ENCODE measurements around the gene KIAA1671.
"Not testable (repeated sequence)": the region's sequence is repeated elsewhere in the genome, so short reads cannot be mapped to it uniquely, and the experiment has no call there.

Gene KIAA1671

DNA sequence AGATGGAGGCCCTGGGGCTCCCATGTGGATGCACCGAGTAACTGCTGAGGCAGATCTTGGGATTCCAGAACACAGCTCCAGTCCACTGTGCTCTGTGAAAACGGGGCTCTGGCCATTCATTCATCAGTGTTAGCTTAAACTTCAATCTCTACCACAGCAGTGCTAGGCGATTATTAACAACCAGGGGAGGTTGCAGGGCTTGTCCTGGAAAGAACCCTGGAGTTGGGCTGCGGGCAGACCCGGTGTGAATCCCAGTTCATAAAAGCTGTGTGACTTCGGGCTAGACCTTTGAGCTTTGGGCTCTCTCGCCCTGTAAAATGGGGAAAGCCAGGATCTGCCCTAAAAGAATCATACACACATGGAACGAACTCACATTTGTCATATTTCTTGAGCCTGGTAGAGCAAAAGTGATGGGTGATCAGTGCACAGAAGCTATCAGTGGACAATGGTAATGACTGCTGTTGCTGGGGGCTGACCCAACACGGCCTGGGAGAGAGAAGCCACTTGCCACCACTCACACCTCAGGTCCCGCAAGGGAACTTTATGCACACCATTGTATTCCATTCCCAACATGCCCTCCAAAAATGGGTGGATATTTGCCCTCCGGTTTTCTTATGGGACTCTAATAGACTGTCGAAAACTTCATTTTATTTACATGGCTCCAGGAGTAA, 231.6 kb downstream of the KIAA1671 start:
- H3K4me3 Mint-ChIP-seq: no peak overlapping the region
- no peaks in the 10 kb centered on the region for H3K4me1 Mint-ChIP-seq
- peaks cover 10% of the 10 kb centered on the region for H3K36me3 Mint-ChIP-seq
- no peaks in the 10 kb centered on the region for H3K27me3 Mint-ChIP-seq
- no peaks in the 10 kb centered on the region for H3K9me3 Mint-ChIP-seq
- no peak overlapping the region for H3K27ac Mint-ChIP-seq

DNA sequence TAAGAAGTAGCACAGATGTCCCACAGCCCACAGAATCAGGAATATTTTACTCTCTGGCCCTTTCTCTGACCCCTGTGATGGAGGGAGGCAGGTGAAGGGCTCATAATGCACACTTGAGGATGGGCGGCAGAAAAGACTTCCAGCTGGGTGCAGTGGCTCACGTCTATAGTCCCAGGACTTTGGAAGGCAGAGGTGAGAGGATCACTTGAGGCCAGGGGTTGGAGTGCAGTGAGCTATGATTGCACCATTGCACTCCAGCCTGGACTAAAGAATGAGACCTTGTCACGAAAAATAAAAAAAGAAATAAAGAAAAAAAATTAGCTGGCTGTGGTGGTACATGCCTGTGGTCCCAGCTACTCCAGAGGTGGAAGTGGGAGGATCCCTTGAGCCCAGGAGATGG, 233.6 kb downstream of the KIAA1671 start:
- Mint-ChIP-seq H3K36me3 (peaks cover 4% of the 10 kb centered on the region), H3K4me1 (no peaks in the 10 kb centered on the region), H3K4me3 (no peak overlapping the region), H3K9me3 (no peaks in the 10 kb centered on the region), H3K27me3 (no peaks in the 10 kb centered on the region), H3K27ac (no peak overlapping the region)

DNA sequence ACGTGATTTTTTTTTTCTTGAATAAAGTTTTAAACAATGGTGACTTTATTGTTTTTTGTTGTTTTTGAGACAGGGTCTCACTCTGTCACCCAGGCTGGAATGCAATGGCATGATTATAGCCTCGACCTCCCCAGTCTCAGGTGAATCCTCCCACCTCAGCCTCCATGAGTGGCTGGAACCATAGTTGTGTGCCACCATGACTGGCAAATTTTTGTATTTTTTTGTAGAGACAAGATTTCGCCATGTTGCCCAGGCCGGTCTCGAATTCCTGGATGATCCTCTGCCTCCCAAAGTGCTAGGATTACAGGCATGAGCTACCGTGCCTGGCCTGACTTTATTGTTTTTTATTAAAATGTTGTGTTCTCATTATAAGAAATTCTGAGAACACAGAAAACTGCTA, 235.0 kb downstream of the KIAA1671 start:
- Mint-ChIP-seq H3K36me3 (peaks cover 3% of the 10 kb centered on the region), H3K9me3 (no peaks in the 10 kb centered on the region), H3K27ac (no peak overlapping the region), H3K27me3 (no peaks in the 10 kb centered on the region), H3K4me3 (no peak overlapping the region), H3K4me1 (no peaks in the 10 kb centered on the region)

DNA sequence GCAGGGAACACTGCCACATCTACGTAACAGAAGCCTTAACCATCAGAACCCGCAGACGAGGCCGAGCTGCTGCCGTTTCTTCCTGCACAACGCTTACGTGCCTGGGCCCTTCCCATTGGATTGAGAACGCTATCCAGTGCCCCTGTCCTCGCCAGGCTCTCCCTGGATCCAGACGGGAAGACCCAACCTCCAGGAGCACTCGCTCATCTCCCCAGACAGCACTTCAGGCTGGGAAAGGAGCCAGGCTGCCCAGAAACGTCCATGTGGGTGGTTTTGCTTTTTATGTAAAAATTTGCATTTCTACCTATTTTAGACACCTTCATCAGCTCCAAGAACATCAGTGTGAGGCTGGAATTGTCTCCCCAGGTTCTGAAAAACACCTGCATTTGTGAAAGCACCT, 239.9 kb downstream of the KIAA1671 start:
- H3K36me3 Mint-ChIP-seq: peaks cover 4% of the 10 kb centered on the region
- no peaks in the 10 kb centered on the region for H3K27me3 Mint-ChIP-seq
- H3K9me3 Mint-ChIP-seq: no peaks in the 10 kb centered on the region
- no peaks in the 10 kb centered on the region for H3K4me1 Mint-ChIP-seq
- no peak overlapping the region for H3K4me3 Mint-ChIP-seq
- H3K27ac Mint-ChIP-seq: no peak overlapping the region

DNA sequence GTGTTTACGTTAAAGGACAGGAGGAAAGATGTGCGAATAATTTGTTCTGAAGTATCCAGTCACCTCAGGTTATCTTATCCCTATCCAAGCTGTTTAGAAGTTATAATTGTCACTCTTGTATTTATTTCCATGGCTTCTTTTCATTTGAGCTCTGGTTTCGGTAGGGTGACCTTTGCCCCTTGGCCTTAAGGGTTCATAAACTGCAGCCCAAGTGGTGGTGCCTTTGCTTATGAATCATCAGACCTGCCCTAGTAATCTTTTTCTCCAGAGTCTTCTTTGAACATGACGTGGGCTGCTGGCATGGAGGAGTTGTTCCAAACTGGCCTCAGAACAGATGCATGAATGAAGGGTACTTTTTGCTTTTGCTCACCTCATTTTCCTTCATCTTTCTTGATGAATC, 240.6 kb downstream of the KIAA1671 start:
- Mint-ChIP-seq H3K9me3 (no peaks in the 10 kb centered on the region), H3K4me1 (no peaks in the 10 kb centered on the region), H3K27me3 (no peaks in the 10 kb centered on the region), H3K4me3 (no peak overlapping the region), H3K36me3 (peaks cover 4% of the 10 kb centered on the region), H3K27ac (no peak overlapping the region)

DNA sequence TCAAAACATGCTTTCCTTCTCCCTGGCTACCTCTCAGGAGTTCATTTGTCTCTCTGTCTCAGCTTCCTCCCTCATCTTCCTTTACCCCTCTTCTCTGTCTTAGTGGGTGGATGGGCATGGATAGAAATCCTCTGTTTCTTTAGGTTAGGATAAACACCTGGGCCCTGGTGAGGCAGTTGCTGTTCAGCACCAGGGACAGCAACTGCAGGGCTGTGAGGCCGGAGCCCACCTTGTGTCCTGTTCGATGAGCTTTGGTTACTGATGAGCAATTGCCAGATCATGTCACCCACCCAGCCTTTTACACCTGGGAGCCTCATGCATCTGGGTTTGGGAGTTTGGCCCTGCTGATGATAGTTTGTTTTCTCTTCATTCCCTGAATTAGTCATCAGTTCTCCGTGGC, 241.0 kb downstream of the KIAA1671 start:
- no peak overlapping the region for H3K4me3 Mint-ChIP-seq
- no peaks in the 10 kb centered on the region for H3K9me3 Mint-ChIP-seq
- no peak overlapping the region for H3K27ac Mint-ChIP-seq
- H3K27me3 Mint-ChIP-seq: no peaks in the 10 kb centered on the region
- H3K4me1 Mint-ChIP-seq: no peaks in the 10 kb centered on the region
- H3K36me3 Mint-ChIP-seq: peaks cover 4% of the 10 kb centered on the region

DNA sequence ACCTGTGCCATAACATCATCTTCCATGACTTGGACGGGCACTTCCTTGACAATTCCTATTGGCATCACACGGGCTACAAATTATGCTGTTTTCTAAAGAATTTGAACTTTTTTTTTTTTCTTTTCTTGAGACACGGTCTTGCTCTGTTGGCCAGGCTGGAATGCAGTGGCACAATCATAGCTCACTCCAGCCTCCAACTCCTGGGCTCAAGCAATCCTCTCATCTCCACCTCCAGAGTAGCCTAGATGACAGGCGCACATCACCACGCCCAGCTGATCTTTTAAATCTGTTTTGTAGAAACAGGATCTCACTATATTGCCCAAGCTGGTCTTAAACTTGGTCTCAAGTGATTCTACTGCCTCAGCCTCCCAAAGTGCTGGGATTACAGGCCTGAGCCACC, 243.8 kb downstream of the KIAA1671 start:
- Mint-ChIP-seq H3K9me3 (no peaks in the 10 kb centered on the region), H3K27me3 (no peaks in the 10 kb centered on the region), H3K4me3 (no peak overlapping the region), H3K4me1 (no peaks in the 10 kb centered on the region), H3K36me3 (peaks cover 2% of the 10 kb centered on the region), H3K27ac (no peak overlapping the region)

DNA sequence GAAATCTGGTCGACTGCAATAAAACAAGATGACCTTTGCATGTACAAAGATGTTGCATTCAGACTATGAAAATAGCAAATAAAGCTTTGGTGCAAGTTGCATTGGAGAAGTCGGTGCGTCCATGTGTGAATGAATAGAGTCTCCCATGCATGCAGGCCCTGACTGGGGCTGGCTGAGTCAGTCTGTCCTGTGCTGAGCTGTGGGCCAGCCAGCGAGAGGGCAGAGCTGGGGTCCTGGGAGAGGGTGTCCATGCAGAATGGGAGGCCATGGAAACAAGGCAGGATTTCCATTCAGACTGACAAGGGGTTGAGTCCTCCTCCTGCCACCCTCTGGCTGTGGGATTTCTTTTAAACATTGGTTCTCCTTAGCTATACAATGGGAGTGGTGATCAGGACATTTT, 244.8 kb downstream of the KIAA1671 start:
- Mint-ChIP-seq H3K4me3 (no peak overlapping the region), H3K27ac (no peak overlapping the region), H3K36me3 (peaks cover 2% of the 10 kb centered on the region), H3K9me3 (no peaks in the 10 kb centered on the region), H3K27me3 (no peaks in the 10 kb centered on the region), H3K4me1 (no peaks in the 10 kb centered on the region)

DNA sequence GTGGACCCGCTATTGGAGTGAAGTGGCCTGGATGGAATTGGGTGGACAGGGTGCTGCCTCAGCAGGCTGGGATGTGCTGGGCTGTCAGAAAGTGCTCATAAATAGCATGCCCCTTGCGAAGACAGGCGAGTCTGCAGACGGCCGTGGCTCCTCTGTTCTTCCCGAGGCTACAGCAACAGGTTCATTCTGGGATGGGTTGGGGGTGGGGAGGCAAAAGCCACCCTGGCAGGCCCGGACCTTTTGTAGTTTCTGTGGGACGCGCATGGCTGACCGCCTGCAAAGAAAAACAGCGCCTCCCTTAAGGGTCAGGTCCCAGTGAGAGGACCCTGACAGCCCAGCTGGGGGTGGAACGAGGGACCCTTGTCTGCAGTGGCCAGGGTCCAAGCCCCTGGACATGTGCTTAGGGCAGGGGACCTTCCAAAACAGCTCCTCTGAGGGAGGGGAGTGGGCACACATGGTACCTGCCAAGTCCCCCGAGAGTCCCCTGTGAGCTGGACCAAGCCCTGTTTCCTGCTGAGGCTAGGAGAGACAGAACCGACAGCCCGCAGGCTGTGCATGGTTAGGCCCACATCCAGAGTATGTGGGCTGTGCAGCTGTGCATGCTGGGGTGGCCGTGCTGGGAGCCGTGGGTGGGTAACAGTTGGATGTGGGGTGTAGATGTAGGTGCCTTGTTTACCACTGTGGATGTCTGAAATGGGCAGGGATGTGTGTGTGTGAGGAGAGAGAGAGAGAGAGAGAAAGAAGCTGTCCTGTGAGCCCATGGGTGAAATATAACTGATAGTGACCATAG, 247.4 kb downstream of the KIAA1671 start, which contains the start of gene CRYBB3:
Gene CRYBB3 (plus strand): TSS at position 128 of the 790 bp plus-strand sequence. CDS start 1,539 bp downstream, outside the sequence.
- no peak within 1 kb of the TSS for H3K4me3 Mint-ChIP-seq
- no peaks in the 10 kb centered on the region for H3K4me1 Mint-ChIP-seq
- no peaks in the 10 kb centered on the region for H3K27me3 Mint-ChIP-seq
- H3K27ac Mint-ChIP-seq: peak within 1 kb of the TSS; percentile 30
- no peaks in the 10 kb centered on the region for H3K9me3 Mint-ChIP-seq
- no peaks in the 10 kb centered on the region for H3K36me3 Mint-ChIP-seq

DNA sequence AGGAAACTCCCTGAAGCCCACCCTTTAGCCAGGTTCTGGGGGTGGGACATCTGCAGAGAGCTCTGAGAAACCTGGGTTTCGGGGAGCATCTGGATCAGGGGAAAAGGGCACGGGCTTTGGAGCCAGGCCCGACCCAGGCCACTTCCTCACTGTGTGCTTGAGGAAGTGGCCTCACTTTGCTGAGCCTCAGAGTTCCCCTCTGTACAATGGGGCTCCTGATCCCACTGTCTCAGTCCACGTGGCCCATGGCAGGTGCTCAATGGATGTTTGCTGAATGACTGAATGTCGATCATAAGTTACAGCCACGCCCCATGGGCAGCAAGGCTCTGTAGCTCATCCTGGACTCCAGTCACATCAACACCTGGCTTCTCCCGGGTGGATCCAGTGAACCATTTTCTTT, 248.5 kb downstream of the KIAA1671 start:
- Mint-ChIP-seq H3K9me3 (no peaks in the 10 kb centered on the region), H3K36me3 (no peaks in the 10 kb centered on the region), H3K4me3 (no peak overlapping the region), H3K4me1 (no peaks in the 10 kb centered on the region), H3K27ac (no peak overlapping the region), H3K27me3 (no peaks in the 10 kb centered on the region)

DNA sequence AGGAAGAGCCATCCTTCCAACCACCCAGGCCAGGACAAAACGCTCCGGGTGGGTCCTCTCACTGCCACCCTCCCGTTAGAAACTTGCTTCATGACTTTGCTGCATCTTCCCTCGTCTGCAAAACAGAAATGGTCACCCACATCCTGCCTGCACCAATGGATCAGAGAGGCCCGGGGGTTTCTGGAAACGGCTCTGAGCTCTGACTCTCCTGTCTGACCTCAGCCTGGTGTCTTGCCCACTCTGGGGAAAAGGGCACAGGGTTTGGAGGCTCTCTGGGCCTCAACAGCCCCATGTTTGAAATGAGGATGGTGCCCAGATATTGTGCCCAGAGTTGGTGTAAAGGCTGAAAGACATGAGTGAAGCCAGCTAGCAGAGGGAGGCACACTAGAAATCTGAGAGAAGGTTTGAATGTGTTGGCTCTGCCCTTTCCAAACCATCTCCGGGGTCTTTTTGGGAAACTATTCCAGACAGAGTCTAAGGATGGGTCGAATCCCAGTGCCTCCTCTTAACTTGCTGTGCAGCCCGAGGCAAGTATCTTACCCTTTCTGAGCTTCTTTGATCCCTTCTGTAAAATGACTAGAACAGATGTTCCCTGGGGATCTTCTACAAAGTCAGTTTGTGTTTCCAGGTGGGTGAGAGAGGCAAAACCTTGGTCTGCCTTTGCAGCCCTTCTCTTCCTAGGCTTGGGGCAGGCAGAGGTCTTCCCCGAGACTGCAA, 249.2 kb downstream of the KIAA1671 start:
- no peaks in the 10 kb centered on the region for H3K4me1 Mint-ChIP-seq
- no peaks in the 10 kb centered on the region for H3K27me3 Mint-ChIP-seq
- H3K36me3 Mint-ChIP-seq: no peaks in the 10 kb centered on the region
- H3K4me3 Mint-ChIP-seq: no peak overlapping the region
- H3K9me3 Mint-ChIP-seq: no peaks in the 10 kb centered on the region
- no peak overlapping the region for H3K27ac Mint-ChIP-seq

DNA sequence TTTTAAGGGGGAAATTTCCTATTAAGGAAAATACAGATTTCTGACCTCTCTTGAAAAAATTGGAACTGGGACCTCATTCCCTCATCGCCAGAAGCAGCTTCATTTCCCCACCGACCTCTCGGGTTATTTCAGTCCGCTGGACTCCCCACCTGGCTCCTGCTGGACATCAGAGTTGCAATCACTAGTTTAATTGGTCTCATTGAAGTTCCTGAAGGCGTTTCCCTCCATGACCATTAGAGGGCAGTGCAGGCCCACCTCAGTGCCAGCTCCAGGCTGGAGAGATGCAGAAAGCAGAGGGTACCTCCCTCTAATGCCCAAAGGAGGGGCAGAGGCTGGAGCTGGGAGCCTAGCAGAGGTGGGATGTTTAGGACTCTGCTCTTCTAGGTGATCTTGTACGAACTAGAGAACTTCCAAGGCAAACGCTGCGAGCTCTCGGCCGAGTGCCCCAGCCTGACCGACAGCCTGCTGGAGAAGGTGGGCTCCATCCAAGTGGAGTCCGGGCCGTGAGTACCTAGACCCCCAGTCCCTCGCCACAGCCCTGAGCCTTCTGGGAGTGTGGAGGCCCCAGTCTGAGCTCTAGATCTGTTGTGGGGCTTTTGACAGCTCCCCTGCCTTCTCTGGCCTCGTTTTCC, 249.9 kb downstream of the KIAA1671 start:
- H3K27me3 Mint-ChIP-seq: no peaks in the 10 kb centered on the region
- no peak overlapping the region for H3K4me3 Mint-ChIP-seq
- no peaks in the 10 kb centered on the region for H3K4me1 Mint-ChIP-seq
- H3K36me3 Mint-ChIP-seq: no peaks in the 10 kb centered on the region
- H3K9me3 Mint-ChIP-seq: no peaks in the 10 kb centered on the region
- H3K27ac Mint-ChIP-seq: no peak overlapping the region

DNA sequence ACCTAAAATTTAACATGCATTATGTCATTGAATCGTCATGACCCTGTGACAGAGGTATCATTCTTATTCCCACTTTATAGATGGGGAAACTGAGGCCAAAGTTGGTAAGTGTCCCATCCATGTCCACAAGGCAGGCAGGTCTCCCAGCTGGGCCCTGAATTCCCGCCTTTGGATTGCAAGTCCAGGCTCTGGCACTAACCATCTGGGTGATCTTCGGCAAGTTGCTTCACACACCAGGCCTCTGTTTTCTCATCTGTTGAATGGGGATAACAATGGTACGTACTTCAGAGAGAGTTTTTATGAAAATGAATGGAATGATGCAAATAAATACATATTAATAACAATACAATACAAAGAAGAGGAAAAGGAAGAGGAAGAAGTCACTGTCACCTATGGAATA, 250.6 kb downstream of the KIAA1671 start:
- H3K4me3 Mint-ChIP-seq: no peak overlapping the region
- H3K27ac Mint-ChIP-seq: no peak overlapping the region
- H3K36me3 Mint-ChIP-seq: no peaks in the 10 kb centered on the region
- H3K27me3 Mint-ChIP-seq: no peaks in the 10 kb centered on the region
- no peaks in the 10 kb centered on the region for H3K9me3 Mint-ChIP-seq
- no peaks in the 10 kb centered on the region for H3K4me1 Mint-ChIP-seq

DNA sequence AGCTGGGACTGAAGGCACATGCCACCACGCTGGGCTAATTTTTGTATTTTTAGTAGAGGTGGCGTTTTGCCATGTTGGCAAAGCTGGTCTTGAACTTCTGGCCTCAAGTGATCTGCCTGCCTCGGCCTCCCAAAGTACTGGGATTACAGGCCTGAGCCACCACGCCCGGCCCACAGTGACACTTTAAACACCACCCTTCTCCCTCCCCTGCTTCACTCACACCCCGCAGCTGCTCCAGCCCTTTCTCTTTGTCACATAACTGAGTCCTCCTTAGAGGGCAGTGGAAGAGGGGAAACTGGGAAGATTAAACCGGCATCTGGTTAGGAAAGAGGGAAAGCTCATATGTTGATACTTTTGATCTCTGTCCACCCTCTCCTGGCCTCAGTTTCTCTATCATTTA, 252.0 kb downstream of the KIAA1671 start:
- H3K4me3 Mint-ChIP-seq, H3K27ac Mint-ChIP-seq, H3K4me1 Mint-ChIP-seq, H3K9me3 Mint-ChIP-seq, H3K27me3 Mint-ChIP-seq, H3K36me3 Mint-ChIP-seq: not testable (repeated sequence)

DNA sequence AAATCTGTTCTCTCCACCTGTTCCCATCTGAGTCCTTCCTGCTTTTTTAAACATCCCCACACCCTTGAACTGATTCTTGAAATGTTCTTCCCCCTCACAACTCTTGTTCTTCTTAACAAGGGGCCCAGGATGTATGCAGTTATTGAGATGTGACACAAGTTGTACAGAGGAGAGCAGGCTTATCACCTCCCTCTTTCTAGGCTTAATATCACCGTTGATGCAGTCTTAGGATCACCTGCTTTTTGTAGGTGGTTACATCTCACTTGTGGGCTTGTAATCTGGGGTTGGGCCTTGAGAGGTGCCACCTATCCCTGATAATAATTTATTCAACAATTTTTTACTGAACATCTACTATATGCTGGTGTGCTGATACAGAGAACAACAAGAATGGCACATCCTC, 253.3 kb downstream of the KIAA1671 start:
- Mint-ChIP-seq H3K27ac (no peak overlapping the region), H3K4me3 (no peak overlapping the region), H3K36me3 (no peaks in the 10 kb centered on the region), H3K27me3 (no peaks in the 10 kb centered on the region), H3K9me3 (no peaks in the 10 kb centered on the region), H3K4me1 (no peaks in the 10 kb centered on the region)

DNA sequence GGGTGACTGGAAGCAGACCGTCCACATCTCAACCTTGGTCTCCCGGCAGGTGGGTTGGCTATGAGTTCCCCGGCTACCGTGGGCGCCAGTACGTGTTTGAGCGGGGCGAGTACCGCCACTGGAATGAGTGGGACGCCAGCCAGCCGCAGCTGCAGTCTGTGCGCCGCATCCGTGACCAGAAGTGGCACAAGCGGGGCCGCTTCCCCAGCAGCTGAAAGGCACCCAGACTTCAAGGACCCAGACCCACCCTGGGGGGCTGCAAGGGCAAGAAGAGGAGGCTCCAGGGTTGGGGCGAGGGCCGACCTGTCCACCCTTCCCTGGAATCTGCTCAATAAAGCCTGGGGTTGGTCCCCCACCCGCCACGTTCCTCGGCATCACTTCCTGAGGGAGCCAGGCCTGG, 254.5 kb downstream of the KIAA1671 start:
- Mint-ChIP-seq H3K4me3 (no peak overlapping the region), H3K9me3 (no peaks in the 10 kb centered on the region), H3K27ac (no peak overlapping the region), H3K4me1 (no peaks in the 10 kb centered on the region), H3K36me3 (no peaks in the 10 kb centered on the region), H3K27me3 (no peaks in the 10 kb centered on the region)

Data from activated naive CD4-positive, alpha-beta T cell treated with anti-CD3 and anti-CD28 coated beads, Interleukin-2, amount 50 U/mL, for 24 hours (primary cell).